Coronary artery (tissue), 2 donors: Measurements from ENCODE around the gene CDO1.

Experiments
- DNase-seq: peaks from one replicate; pipeline ENCODE4 v3.0.0-alpha.2; 2017; ENCODE audit warnings: low spot score
- H3K27ac ChIP-seq, 2 donors: fragments of 200-600 bp; sonication (generic); one replicate each; pipeline ENCODE4 v1.5.1; 2016 to 2019
- H3K4me3 ChIP-seq: fragments of 200-600 bp; sonication (generic); 2 replicates; pipeline ENCODE4 v1.5.1; 2016; ENCODE audit warnings: mild to moderate bottlenecking, moderate library complexity
- TF ChIP-seq, protein P1 (sequence below): fragments of 200-600 bp; sonication (generic); IDR thresholded peaks from one replicate; pipeline ENCODE4 v1.5.1; 2019; ENCODE audit warnings: antibody characterized with exemption

CDO1 gene

DNA sequence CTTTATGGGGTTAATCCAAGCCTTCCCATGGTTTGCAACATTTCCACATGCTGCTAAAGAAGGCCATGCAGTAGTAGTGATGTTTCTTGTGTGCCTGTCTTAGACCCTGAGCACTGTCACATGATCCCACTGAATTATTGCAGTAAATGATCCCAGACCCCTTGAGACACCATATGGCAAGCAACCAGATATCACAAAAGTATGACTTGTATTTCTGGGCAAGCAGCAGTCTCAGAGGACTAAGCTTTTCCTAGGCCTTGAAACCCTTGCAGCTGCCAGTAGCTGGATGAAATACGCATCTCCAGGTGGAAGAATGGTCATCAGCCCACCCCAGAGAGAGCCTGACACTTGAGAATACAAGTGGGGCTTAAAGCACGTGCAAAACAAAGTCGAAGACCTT is 41.8 kb downstream of the CDO1 start:
- Histone ChIP-seq H3K4me3 (no peak overlapping the region), H3K27ac (peak overlapping the region in 1 of 2 donors; percentile 13)
- TF ChIP-seq, protein P1, sequence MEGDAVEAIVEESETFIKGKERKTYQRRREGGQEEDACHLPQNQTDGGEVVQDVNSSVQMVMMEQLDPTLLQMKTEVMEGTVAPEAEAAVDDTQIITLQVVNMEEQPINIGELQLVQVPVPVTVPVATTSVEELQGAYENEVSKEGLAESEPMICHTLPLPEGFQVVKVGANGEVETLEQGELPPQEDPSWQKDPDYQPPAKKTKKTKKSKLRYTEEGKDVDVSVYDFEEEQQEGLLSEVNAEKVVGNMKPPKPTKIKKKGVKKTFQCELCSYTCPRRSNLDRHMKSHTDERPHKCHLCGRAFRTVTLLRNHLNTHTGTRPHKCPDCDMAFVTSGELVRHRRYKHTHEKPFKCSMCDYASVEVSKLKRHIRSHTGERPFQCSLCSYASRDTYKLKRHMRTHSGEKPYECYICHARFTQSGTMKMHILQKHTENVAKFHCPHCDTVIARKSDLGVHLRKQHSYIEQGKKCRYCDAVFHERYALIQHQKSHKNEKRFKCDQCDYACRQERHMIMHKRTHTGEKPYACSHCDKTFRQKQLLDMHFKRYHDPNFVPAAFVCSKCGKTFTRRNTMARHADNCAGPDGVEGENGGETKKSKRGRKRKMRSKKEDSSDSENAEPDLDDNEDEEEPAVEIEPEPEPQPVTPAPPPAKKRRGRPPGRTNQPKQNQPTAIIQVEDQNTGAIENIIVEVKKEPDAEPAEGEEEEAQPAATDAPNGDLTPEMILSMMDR, result no peak
- no peak for DNase-seq

- H3K4me3 ChIP-seq, result no peak overlapping the region
- no peak for DNase-seq
- peak overlapping the region in 1 of 2 donors; percentile 44 for H3K27ac ChIP-seq
- TF ChIP-seq, protein P1, result no peak
Measured at GRCh38 chr5:115772731-115773475, 43.6 kb downstream of the CDO1 start.

GRCh38 chr5:115770466-115770865 is 46.0 kb downstream of the CDO1 start:
- no peak for DNase-seq
- TF ChIP-seq, protein P1, result no peak
- Histone ChIP-seq H3K27ac (no peak overlapping the region), H3K4me3 (no peak overlapping the region)

DNA sequence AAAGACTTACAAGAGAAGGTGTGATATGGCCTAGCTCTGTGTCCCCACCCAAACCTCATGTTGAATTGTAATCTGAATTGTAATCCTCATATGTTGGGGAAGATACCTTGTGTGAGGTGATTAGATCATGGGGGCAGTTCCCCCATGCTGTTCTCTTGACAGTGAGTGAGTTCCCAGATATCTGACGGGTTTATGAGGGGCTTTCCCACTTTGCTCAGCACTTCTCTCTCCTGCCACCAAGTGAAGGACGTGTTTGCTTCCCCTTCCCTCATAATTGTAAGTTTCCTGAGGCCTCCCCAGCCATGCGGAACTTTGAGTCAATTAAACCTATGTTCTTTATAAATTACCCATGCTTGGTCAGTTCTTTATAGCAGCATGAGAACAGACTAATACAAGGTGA is 49.0 kb downstream of the CDO1 start:
- no peak overlapping the region for H3K27ac ChIP-seq
- TF ChIP-seq, protein P1, result no peak
- no peak overlapping the region for H3K4me3 ChIP-seq
- DNase-seq, result no peak

- no peak for DNase-seq
- Histone ChIP-seq H3K4me3 (no peak overlapping the region), H3K27ac (no peak overlapping the region)
- TF ChIP-seq, protein P1, result no peak
Measured at GRCh38 chr5:115766608-115767007, 49.9 kb downstream of the CDO1 start.

GRCh38 chr5:115758356-115758755 is 58.1 kb downstream of the CDO1 start:
- TF ChIP-seq, protein P1, result no peak

GRCh38 chr5:115755675-115756074 is 60.8 kb downstream of the CDO1 start:
- no peak for DNase-seq
- Histone ChIP-seq H3K4me3 (no peak overlapping the region), H3K27ac (no peak overlapping the region)
- TF ChIP-seq, protein P1, result no peak

More at GRCh38 chr5:115758356-115758755, 58.1 kb downstream of the CDO1 start:
- H3K4me3 ChIP-seq, result no peak overlapping the region
- no peak overlapping the region for H3K27ac ChIP-seq
- no peak for DNase-seq
